ENCODE measurements around the gene CDC42BPA.
"Not testable (repeated sequence)": the region's sequence is repeated elsewhere in the genome, so short reads cannot be mapped to it uniquely, and the experiment has no call there.

Gene CDC42BPA

GRCh38 chr1:227042292-227042691 lies 276.0 kb downstream of the CDC42BPA start:
- DNase-seq = no peak

GRCh38 chr1:227038401-227038800 lies 279.9 kb downstream of the CDC42BPA start:
- no peak for DNase-seq

GRCh38 chr1:227037121-227037520 lies 281.2 kb downstream of the CDC42BPA start:
- DNase-seq = no peak

GRCh38 chr1:227035316-227035715 lies 283.0 kb downstream of the CDC42BPA start:
- no peak for DNase-seq

GRCh38 chr1:227033880-227034279 lies 284.4 kb downstream of the CDC42BPA start:
- DNase-seq = no peak

- DNase-seq = no peak
Observed at GRCh38 chr1:227032396-227032795, 285.9 kb downstream of the CDC42BPA start.

DNA sequence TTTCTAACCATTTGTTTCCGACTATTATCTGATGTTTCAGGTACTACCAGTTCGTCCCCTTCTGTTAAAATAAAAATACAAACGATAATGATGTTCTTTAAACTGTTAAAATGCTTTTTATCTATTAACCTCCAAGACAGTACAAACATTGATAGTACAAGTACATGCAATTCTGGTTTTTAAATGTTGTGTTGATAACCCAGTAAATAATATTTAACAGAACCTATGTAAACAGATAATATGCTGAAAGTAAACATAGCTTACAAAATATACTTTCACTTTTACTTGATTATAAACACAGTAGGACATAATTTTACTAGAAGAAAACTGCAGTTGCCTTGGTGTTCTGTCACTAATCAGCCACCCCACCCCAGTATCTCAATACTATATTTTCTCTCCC lies 301.3 kb downstream of the CDC42BPA start:
- DNase-seq = no peak

DNA sequence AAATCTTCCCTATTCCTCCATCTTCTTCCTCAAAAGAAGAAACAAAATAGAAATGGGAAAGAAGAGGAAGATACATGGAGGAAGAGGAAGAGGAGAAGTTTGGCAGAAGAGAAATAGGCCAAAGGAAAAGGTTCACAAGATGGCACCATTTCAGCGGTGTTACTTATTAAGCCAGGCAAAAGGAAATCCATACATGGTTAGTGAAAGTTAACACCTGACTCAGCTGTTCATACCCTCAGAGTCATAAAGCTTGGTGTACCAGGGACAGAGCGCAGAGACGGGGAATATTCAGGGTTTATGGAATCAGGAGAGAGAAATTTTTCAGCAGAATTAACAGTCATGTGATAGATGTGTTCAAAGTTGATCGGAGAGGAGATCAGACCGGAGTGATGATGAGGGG lies 307.6 kb downstream of the CDC42BPA start:
- DNase-seq = no peak

GRCh38 chr1:227009937-227010336 lies 308.4 kb downstream of the CDC42BPA start:
- DNase-seq = no peak

DNA sequence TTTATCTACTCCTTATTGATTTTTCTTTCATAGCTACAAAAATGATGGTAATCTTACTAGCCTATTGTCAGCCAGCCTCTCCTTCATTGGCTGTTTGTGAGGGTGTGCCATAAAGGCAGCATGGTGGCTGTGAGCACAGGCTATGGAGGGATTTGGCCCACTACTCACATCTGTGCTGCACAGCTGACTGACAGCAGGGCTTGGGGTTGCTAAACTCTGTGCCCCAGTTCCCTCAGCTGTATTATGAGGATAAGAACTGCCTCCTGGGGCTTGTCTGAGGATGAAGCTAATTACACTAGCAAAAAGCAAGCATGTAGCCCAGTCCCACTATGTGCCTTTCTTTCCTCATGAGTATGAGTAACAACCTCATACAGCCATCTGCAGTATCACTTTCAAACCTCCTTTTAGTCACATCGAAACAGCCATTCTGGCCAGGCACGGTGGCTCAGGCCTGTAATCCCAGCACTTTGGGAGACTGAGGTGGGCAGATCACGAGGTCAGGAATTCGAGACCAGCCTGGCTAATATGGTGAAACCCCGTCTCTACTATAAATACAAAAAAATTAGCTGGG lies 312.0 kb downstream of the CDC42BPA start:
- DNase-seq = no peak

- no peak for DNase-seq
Observed at GRCh38 chr1:227004796-227005195, 313.5 kb downstream of the CDC42BPA start.

GRCh38 chr1:227003165-227003564 lies 315.1 kb downstream of the CDC42BPA start:
- DNase-seq = no peak

- no peak for DNase-seq
Observed at GRCh38 chr1:227002531-227003049, 315.7 kb downstream of the CDC42BPA start.

- DNase-seq = not testable (repeated sequence)
Observed at GRCh38 chr1:226999579-226999978, 318.7 kb downstream of the CDC42BPA start.

- no peak for DNase-seq
Observed at GRCh38 chr1:226995365-226996332, 322.6 kb downstream of the CDC42BPA start.

DNA sequence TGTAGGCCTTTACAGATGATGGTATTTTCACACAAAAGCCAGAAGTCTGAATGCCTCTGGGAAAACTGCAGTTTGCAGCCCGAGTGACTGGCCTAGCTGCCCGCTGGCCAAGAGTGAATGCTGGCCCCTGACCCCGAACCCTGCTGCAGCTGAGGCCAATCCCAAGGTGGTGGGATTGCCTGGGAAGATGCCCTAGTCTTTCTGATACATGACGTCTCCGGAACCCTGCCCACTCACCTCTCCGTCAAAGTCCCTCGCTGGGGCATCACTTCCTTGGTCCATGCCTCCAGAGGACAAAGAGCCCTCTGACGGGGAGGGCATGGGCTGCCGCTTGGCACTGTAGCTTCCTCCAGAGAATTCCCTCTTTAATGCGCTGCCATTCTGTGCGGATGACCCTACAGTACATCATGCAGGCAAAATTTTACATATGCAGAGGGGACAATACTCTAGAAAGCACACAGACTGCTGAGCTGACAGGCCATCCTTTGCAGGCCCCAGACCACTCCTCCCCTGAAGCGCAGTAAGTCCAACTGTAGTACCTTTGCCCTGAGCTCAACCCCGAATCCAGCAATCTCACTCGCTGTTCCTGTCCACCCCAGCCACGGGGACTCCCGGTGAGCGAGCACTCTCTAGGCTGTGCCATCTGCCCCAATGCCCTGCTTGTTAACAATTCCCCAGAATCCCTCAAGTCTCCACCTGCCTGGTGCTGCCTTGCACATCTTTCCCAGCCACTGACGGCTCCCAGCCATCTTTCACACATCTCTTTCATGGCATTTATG lies 323.5 kb downstream of the CDC42BPA start:
- DNase-seq = no peak

DNA sequence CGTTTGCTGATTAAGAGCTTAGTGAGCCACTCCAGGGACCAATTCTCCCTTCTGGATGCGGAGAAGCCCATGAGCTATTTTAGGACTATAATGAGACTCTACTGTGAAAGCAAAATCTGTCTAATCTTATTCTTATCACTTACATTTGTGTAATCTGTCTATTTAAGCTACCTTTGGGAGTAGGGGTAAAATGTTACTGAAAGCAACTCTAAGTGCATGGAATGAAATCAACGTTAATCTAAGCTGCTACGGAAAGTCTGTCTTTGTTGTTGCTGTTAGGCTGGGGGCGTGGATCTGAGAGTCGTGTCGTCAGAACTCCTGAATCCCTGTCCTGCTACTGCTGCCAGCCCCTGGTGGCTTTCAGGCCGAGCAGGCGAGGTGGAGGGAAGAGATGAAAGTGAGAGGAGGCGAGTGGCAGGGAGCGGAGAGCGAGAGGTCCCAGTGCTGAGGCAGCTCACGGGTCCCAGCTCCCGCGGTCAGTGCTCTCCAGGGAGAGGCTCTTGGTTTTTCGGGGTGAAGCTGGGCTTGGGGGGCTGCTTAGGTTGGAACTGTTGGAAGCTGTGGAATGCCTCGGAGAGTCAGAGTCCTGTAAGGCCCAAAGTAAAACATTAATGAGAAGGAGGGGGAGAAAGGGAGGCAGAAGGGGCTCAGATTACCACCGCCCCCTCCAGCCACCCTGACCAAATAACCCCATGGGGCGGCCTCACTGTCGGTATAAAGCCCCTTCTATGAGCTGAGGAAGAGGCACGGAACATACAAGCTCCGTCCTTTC lies 324.3 kb downstream of the CDC42BPA start:
- no peak for DNase-seq

DNA sequence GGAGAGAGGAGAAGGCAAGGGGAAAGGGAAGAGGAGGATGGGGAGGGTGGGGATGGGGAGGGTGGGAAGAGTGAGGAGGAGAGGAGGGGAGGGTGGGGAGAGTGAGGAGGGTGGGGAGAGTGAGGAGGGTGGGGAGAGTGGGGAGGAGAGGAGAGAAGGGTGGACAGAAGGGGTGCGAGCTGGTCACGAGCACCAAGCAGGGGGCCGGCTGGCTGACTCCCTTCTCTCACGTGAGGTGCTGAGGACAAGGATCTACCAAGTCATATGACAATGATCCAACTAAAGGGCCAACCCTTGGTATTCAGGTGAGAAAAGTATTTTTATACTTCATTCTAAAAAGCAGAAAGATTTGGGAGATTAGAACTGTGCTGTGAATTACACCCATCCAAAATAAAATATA lies 326.4 kb downstream of the CDC42BPA start:
- no peak for DNase-seq

DNA sequence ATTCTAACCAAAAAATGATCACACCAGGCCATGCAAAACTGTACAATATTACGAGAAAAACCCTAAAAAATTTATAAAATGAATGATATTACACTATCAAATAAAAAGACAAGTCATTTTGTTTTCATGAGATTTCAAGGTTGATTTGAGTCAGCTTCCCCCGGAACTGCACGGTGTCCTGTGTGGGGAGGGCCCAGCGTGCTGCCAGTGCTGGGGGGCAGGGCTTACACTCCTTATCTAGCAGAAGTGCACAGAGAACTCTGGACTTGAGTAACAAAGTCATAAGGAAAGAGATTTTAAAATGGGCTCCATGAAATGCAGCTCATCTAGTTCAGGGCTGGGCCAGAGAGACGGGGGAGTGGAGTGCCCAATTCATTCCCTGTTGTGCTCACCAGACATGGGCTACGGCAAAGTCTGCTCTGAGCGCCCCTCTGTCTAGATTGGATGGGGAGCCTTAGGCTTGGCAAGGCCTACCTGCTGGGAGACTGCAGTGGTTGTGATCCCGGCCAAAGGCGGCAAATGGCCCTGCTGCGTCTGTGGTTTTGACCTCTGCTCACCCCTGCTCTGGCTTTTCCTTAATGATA lies 328.1 kb downstream of the CDC42BPA start:
- DNase-seq = no peak

- no peak for DNase-seq
Observed at GRCh38 chr1:226989085-226989920, 329.0 kb downstream of the CDC42BPA start.

DNA sequence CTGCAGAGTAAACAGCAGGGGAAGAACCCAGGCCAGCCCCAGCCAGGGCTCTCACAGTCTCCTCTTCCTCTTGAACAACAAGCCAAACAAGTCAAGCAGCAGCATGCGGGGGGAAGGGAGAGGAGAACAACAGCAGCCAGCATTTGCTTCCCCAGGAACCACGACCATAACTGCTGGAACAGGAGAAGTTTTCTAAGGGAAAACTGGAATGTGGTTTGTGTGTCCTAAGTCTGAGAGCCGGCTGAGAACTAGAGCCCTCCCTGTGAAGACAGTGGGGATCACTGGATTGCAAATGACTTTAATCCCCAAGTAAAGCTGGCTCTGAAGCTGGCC lies 330.0 kb downstream of the CDC42BPA start:
- no peak for DNase-seq
